ENCODE measurements around the gene PUS10.

- TF ChIP-seq CTCF (IDR thresholded peaks at IDR 0.05; ENCODE audit: insufficient read depth, low read length) (no peak), POLR2AphosphoS5 (IDR thresholded peaks at IDR 0.05; ENCODE audit: low read depth) (no peak), REST (IDR thresholded peaks at IDR 0.05; ENCODE audit: insufficient replicate concordance, low read depth) (no peak), GABPA (IDR thresholded peaks at IDR 0.05; ENCODE audit: low read depth) (no peak), SPI1 (IDR thresholded peaks at IDR 0.05; ENCODE audit: borderline replicate concordance, low read depth) (no peak)
Measured at GRCh38 chr2:61005736-61006135, 12.3 kb downstream of the PUS10 start.

Measured in HL-60 (cell line).